ENCODE measurements around the gene BEX4. TPM values are rescaled to one million over a fixed set of nuclear protein-coding genes. Genes with fewer than 3 reads are reported as not detected.
"Not testable (repeated sequence)": the region's sequence is repeated elsewhere in the genome, so short reads cannot be mapped to it uniquely, and the experiment has no call there.

Gene BEX4
- total RNA-seq, 4 donors from 2014 or later: 4.4 to 27.5 (median 16.2) TPM

GRCh38 chrX:103197721-103198306, 17.1 kb upstream of the BEX4 start:
- TF ChIP-seq POLR2A (IDR thresholded peaks at IDR 0.05): no peak
- no peak for TF ChIP-seq CTCF (IDR thresholded peaks at IDR 0.05)
- no peak for TF ChIP-seq POLR2AphosphoS5 (IDR thresholded peaks at IDR 0.05)
- no peak for TF ChIP-seq EP300 (IDR thresholded peaks at IDR 0.05; ENCODE audit: low read depth)
- in situ Hi-C loops (cut with MboI; ENCODE audit: low pct_ligation_motif_present in 1 of 4, low pct_unique_long_range_greater_than_20kb in 1 of 4, low sequenced_read_pairs in 3 of 4): loop anchor here in 1 of 4 donors (25.0 kb wide), 1 partner anchor 236 kb away; no protein-coding TSS in a partner anchor
- no peaks in the 10 kb centered on the region for H3K4me1 ChIP-seq
- no peaks in the 10 kb centered on the region for H3K27me3 ChIP-seq
- intact Hi-C loops (cut with DNase I; ENCODE audit: low total_unique reads): no loop called here
- no peaks in the 10 kb centered on the region for H3K36me3 ChIP-seq
- H3K9me3 ChIP-seq: no peaks in the 10 kb centered on the region
- WGBS, 2 donors (ENCODE audit: low coverage in 1 of 2): 40 to 67% methylated on average over 1 to 2 of the region's 2 CpGs
- H3K27ac ChIP-seq: no peak overlapping the region
- DNase-seq: no peak
- H3K4me3 ChIP-seq: no peak overlapping the region

GRCh38 chrX:103198668-103199067, 16.2 kb upstream of the BEX4 start:
- in situ Hi-C loops (cut with MboI; ENCODE audit: low pct_ligation_motif_present in 1 of 4, low pct_unique_long_range_greater_than_20kb in 1 of 4, low sequenced_read_pairs in 3 of 4): loop anchor here in 1 of 4 donors (25.0 kb wide), 1 partner anchor 236 kb away; no protein-coding TSS in a partner anchor
- not testable (repeated sequence) for DNase-seq
- WGBS, 2 donors (ENCODE audit: low coverage in 1 of 2): 89 to 100% methylated on average over 3 to 4 of the region's 4 CpGs

GRCh38 chrX:103201041-103201440, 13.9 kb upstream of the BEX4 start:
- no peak for DNase-seq
- intact Hi-C loops (cut with DNase I; ENCODE audit: low total_unique reads) (no loop called here), in situ Hi-C loops (cut with MboI; ENCODE audit: low pct_ligation_motif_present in 1 of 4, low pct_unique_long_range_greater_than_20kb in 1 of 4, low sequenced_read_pairs in 3 of 4) (loop anchor here in 2 of 4 donors (25.0 kb wide), 1 partner anchor 261 kb away; no protein-coding TSS in a partner anchor)
- Histone ChIP-seq H3K9me3 (no peaks in the 10 kb centered on the region), H3K27ac (no peak overlapping the region), H3K36me3 (no peaks in the 10 kb centered on the region), H3K27me3 (no peaks in the 10 kb centered on the region), H3K4me3 (no peak overlapping the region), H3K4me1 (no peaks in the 10 kb centered on the region)
- WGBS, 2 donors (ENCODE audit: low coverage in 1 of 2): 21% methylated on average over 3 of the region's 3 CpGs; no CpG with 5 or more reads in 1 of the 2 donors
- TF ChIP-seq EP300 (IDR thresholded peaks at IDR 0.05; ENCODE audit: low read depth) (no peak), POLR2AphosphoS5 (IDR thresholded peaks at IDR 0.05) (no peak), POLR2A (IDR thresholded peaks at IDR 0.05) (no peak), CTCF (IDR thresholded peaks at IDR 0.05) (no peak)

More at GRCh38 chrX:103198668-103199067, 16.2 kb upstream of the BEX4 start:
- H3K27me3 ChIP-seq; H3K4me3 ChIP-seq; H3K27ac ChIP-seq; H3K4me1 ChIP-seq; H3K36me3 ChIP-seq; H3K9me3 ChIP-seq; intact Hi-C loops (cut with DNase I; ENCODE audit: low total_unique reads): not testable (repeated sequence)

GRCh38 chrX:103210056-103210455, 4.9 kb upstream of the BEX4 start:
- Histone ChIP-seq H3K9me3 (no peaks in the 10 kb centered on the region), H3K27me3 (no peaks in the 10 kb centered on the region), H3K36me3 (no peaks in the 10 kb centered on the region), H3K4me1 (no peaks in the 10 kb centered on the region), H3K27ac (no peak overlapping the region), H3K4me3 (no peak overlapping the region)
- in situ Hi-C loops (cut with MboI; ENCODE audit: low pct_ligation_motif_present in 1 of 4, low pct_unique_long_range_greater_than_20kb in 1 of 4, low sequenced_read_pairs in 3 of 4) (loop anchor here in 3 of 4 donors (10.0 to 25.0 kb wide), 2 partner anchors 252 to 255 kb away; no protein-coding TSS in a partner anchor), intact Hi-C loops (cut with DNase I; ENCODE audit: low total_unique reads) (no loop called here)
- 80 to 83% methylated on average over 1 to 5 of the region's 5 CpGs for WGBS, 2 donors (ENCODE audit: low coverage in 1 of 2)
- no peak for DNase-seq
- TF ChIP-seq EP300 (IDR thresholded peaks at IDR 0.05; ENCODE audit: low read depth) (no peak), POLR2A (IDR thresholded peaks at IDR 0.05) (no peak), POLR2AphosphoS5 (IDR thresholded peaks at IDR 0.05) (no peak), CTCF (IDR thresholded peaks at IDR 0.05) (no peak)

All from transverse colon (tissue), 4 donors.